ENCODE measurements around the gene COL6A1. TPM values are rescaled to one million over a fixed set of nuclear protein-coding genes. Genes with fewer than 3 reads are reported as not detected.
"Not testable (repeated sequence)": the region's sequence is repeated elsewhere in the genome, so short reads cannot be mapped to it uniquely, and the experiment has no call there.

Gene COL6A1
- total RNA-seq, 4 donors from 2014 or later, result 96.1 to 213 (median 162) TPM

GRCh38 chr21:45957551-45957950 is 24.0 kb upstream of the COL6A1 start:
- intact Hi-C loops (cut with DNase I), result no loop called here
- TF ChIP-seq CTCF (IDR thresholded peaks at IDR 0.05) (no peak), POLR2A (IDR thresholded peaks at IDR 0.05) (no peak)
- Histone ChIP-seq H3K27ac (no peak overlapping the region), H3K9me3 (no peaks in the 10 kb centered on the region), H3K36me3 (no peaks in the 10 kb centered on the region), H3K4me1 (peaks cover 14 to 29% of the 10 kb centered on the region in 2 donors), H3K27me3 (no peaks in the 10 kb centered on the region), H3K4me3 (replicated peaks in 1 of 3) (no peak overlapping the region)
- 87 to 94% methylated on average over 4 of the region's 4 CpGs for WGBS, 2 donors
- no peak for DNase-seq

- Histone ChIP-seq H3K27ac (no peak overlapping the region), H3K9me3 (no peaks in the 10 kb centered on the region), H3K27me3 (no peaks in the 10 kb centered on the region), H3K4me1 (peaks cover 11 to 23% of the 10 kb centered on the region in 2 donors), H3K4me3 (replicated peaks in 1 of 3) (no peak overlapping the region), H3K36me3 (no peaks in the 10 kb centered on the region)
- TF ChIP-seq CTCF (IDR thresholded peaks at IDR 0.05), result no peak
- no peak for TF ChIP-seq POLR2A (IDR thresholded peaks at IDR 0.05)
- no peak for DNase-seq
- 55 to 59% methylated on average over 7 of the region's 7 CpGs for WGBS, 2 donors
- intact Hi-C loops (cut with DNase I), result no loop called here
These were observed 23.5 kb upstream of the COL6A1 start for GRCh38 chr21:45957981-45958600.

- no peaks in the 10 kb centered on the region for H3K9me3 ChIP-seq
- H3K27me3 ChIP-seq, result no peaks in the 10 kb centered on the region
- 80 to 83% methylated on average over 5 of the region's 5 CpGs for WGBS, 2 donors
- H3K36me3 ChIP-seq, result no peaks in the 10 kb centered on the region
- no peak for DNase-seq
- TF ChIP-seq POLR2A (IDR thresholded peaks at IDR 0.05), result no peak
- no peak for TF ChIP-seq CTCF (IDR thresholded peaks at IDR 0.05)
- intact Hi-C loops (cut with DNase I), result no loop called here
- peak overlapping the region in 1 of 3 donors; percentile 37 for H3K27ac ChIP-seq
- no peak overlapping the region for H3K4me3 ChIP-seq (replicated peaks in 1 of 3)
- H3K4me1 ChIP-seq, result peaks cover under 1 to 12% of the 10 kb centered on the region in 2 donors
These were observed 22.4 kb upstream of the COL6A1 start for GRCh38 chr21:45959182-45959581.

- WGBS, 2 donors, result 84 to 90% methylated on average over 11 of the region's 11 CpGs
- intact Hi-C loops (cut with DNase I), result no loop called here
These were observed 21.7 kb upstream of the COL6A1 start for GRCh38 chr21:45959779-45960390.

GRCh38 chr21:45961408-45961807 is 20.2 kb upstream of the COL6A1 start:
- H3K4me1 ChIP-seq; H3K36me3 ChIP-seq; H3K4me3 ChIP-seq (replicated peaks in 1 of 3); H3K9me3 ChIP-seq; intact Hi-C loops (cut with DNase I); H3K27ac ChIP-seq; H3K27me3 ChIP-seq; DNase-seq: not testable (repeated sequence)
- 83 to 84% methylated on average over 2 of the region's 2 CpGs for WGBS, 2 donors

More at GRCh38 chr21:45959779-45960390, 21.7 kb upstream of the COL6A1 start:
- no peak for DNase-seq
- no peaks in the 10 kb centered on the region for H3K9me3 ChIP-seq
- H3K27me3 ChIP-seq, result no peaks in the 10 kb centered on the region
- no peak overlapping the region for H3K27ac ChIP-seq
- TF ChIP-seq CTCF (IDR thresholded peaks at IDR 0.05) (no peak), POLR2A (IDR thresholded peaks at IDR 0.05) (no peak)
- no peaks in the 10 kb centered on the region for H3K36me3 ChIP-seq
- peaks cover 0 to 7% of the 10 kb centered on the region in 2 donors for H3K4me1 ChIP-seq
- no peak overlapping the region for H3K4me3 ChIP-seq (replicated peaks in 1 of 3)
